SH-SY5Y (cell line): ENCODE measurements around the gene SMARCD3.

Source experiments
- GATA2 ChIP-seq: IDR thresholded peaks from 2 replicates; pipeline ENCODE4 v1.6.1; 2011; ENCODE audit warnings: mild to moderate bottlenecking, low read depth, low read length
- GATA3 ChIP-seq: IDR thresholded peaks from 2 replicates; pipeline ENCODE4 v1.6.1; 2011; ENCODE audit warnings: low read depth, mild to moderate bottlenecking, low read length, moderate library complexity

- TF ChIP-seq GATA2 (no peak), GATA3 (no peak)
These were observed 38.9 kb downstream of the SMARCD3 start for GRCh38 chr7:151209588-151209987.
